Stomach (tissue), 4 donors: ENCODE measurements around the gene STARD5.

Experiments used
- EP300 ChIP-seq: sonication (generic); formaldehyde crosslinking; IDR thresholded peaks from one replicate; pipeline ENCODE4 v1.6.1; 2017; ENCODE audit warnings: antibody characterized with exemption
- POLR2A ChIP-seq, 4 donors: fragments of 450-650 bp; IDR thresholded peaks; one replicate each; pipeline ENCODE4 v1.6.1; 2016; ENCODE audit warnings: antibody characterized with exemption in 4 of 4, control low read depth in 2 of 4, mild to moderate bottlenecking in 1 of 4, moderate library complexity in 1 of 4
- TF ChIP-seq, protein P1 (sequence below), 7 experiments: fragments of 450-650 bp in 4 of 7; fragments of 200-600 bp in 3 of 7; sonication (generic) in 3 of 7; IDR thresholded peaks; one replicate each; pipeline ENCODE4 v1.5.1; 2016 to 2019; ENCODE audit warnings: antibody characterized with exemption in 7 of 7, control low read depth in 2 of 7, mild to moderate bottlenecking in 1 of 7

DNA sequence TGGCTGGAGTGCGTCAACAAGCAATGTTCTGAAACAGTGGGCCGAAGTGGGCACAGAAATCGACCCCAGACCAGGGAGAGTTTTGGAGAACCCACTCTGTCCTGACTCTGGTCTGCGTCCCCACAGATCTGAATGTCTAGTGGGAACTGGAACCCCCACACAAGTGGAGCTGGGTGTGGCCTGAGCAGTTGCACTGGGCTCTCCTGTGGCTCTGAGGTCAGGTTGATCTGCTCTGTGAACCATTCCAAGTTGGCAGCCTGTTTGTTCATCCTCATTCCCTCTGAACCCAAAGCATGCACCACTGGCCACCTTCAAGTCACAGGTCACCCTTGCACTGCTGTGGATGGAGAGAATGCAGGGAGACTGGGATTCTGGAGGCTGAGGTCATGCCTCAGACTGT, 60.5 kb downstream of the STARD5 start:
- TF ChIP-seq POLR2A (IDR thresholded peaks at IDR 0.05) (no peak), EP300 (no peak)
- TF ChIP-seq, protein P1, sequence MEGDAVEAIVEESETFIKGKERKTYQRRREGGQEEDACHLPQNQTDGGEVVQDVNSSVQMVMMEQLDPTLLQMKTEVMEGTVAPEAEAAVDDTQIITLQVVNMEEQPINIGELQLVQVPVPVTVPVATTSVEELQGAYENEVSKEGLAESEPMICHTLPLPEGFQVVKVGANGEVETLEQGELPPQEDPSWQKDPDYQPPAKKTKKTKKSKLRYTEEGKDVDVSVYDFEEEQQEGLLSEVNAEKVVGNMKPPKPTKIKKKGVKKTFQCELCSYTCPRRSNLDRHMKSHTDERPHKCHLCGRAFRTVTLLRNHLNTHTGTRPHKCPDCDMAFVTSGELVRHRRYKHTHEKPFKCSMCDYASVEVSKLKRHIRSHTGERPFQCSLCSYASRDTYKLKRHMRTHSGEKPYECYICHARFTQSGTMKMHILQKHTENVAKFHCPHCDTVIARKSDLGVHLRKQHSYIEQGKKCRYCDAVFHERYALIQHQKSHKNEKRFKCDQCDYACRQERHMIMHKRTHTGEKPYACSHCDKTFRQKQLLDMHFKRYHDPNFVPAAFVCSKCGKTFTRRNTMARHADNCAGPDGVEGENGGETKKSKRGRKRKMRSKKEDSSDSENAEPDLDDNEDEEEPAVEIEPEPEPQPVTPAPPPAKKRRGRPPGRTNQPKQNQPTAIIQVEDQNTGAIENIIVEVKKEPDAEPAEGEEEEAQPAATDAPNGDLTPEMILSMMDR (IDR thresholded peaks at IDR 0.05), result no peak
